Measurements from ENCODE around the gene BHLHE40.
A peak's percentile ranks its signal among the peaks of the same experiment; 100 is the strongest.
"Not testable (repeated sequence)": the region's sequence is repeated elsewhere in the genome, so short reads cannot be mapped to it uniquely, and the experiment has no call there.

The BHLHE40 gene

GRCh38 chr3:4954256-4955000 is 24.8 kb upstream of the BHLHE40 start:
- Mint-ChIP-seq H3K36me3 (ENCODE audit: low read depth) (peaks cover 11% of the 10 kb centered on the region), H3K9me3 (peaks cover 18% of the 10 kb centered on the region), H3K4me3 (no peak overlapping the region), H3K4me1 (peaks cover 10% of the 10 kb centered on the region), H3K27ac (no peak overlapping the region), H3K27me3 (ENCODE audit: low read depth, poor library complexity) (no peaks in the 10 kb centered on the region)
- DNase-seq = no peak
- TF ChIP-seq CTCF (IDR thresholded peaks at IDR 0.05) = no peak

- peaks cover 27% of the 10 kb centered on the region for H3K9me3 Mint-ChIP-seq
- H3K4me1 Mint-ChIP-seq = peaks cover 10% of the 10 kb centered on the region
- no peak overlapping the region for H3K4me3 Mint-ChIP-seq
- H3K27ac Mint-ChIP-seq = no peak overlapping the region
- no peak for TF ChIP-seq CTCF (IDR thresholded peaks at IDR 0.05)
- DNase-seq = no peak
- peaks cover 15% of the 10 kb centered on the region for H3K36me3 Mint-ChIP-seq (ENCODE audit: low read depth)
- H3K27me3 Mint-ChIP-seq (ENCODE audit: low read depth, poor library complexity) = no peaks in the 10 kb centered on the region
Observed at GRCh38 chr3:4956099-4956498, 23.1 kb upstream of the BHLHE40 start.

GRCh38 chr3:4956738-4957137 is 22.5 kb upstream of the BHLHE40 start:
- Mint-ChIP-seq H3K4me3 (no peak overlapping the region), H3K27me3 (ENCODE audit: low read depth, poor library complexity) (no peaks in the 10 kb centered on the region), H3K36me3 (ENCODE audit: low read depth) (peaks cover 15% of the 10 kb centered on the region), H3K9me3 (peaks cover 28% of the 10 kb centered on the region), H3K27ac (no peak overlapping the region), H3K4me1 (peaks cover 10% of the 10 kb centered on the region)
- TF ChIP-seq CTCF (IDR thresholded peaks at IDR 0.05) = no peak
- no peak for DNase-seq

GRCh38 chr3:4957978-4958377 is 21.3 kb upstream of the BHLHE40 start:
- Mint-ChIP-seq H3K27me3 (ENCODE audit: low read depth, poor library complexity) (no peaks in the 10 kb centered on the region), H3K9me3 (peaks cover 28% of the 10 kb centered on the region), H3K27ac (peak overlapping the region; percentile 88), H3K4me1 (peaks cover 10% of the 10 kb centered on the region), H3K4me3 (no peak overlapping the region), H3K36me3 (ENCODE audit: low read depth) (peaks cover 15% of the 10 kb centered on the region)
- TF ChIP-seq CTCF (IDR thresholded peaks at IDR 0.05) = no peak
- no peak for DNase-seq

- no peaks in the 10 kb centered on the region for H3K27me3 Mint-ChIP-seq (ENCODE audit: low read depth, poor library complexity)
- peaks cover 28% of the 10 kb centered on the region for H3K9me3 Mint-ChIP-seq
- peaks cover 10% of the 10 kb centered on the region for H3K4me1 Mint-ChIP-seq
- DNase-seq = no peak
- H3K4me3 Mint-ChIP-seq = no peak overlapping the region
- no peak for TF ChIP-seq CTCF (IDR thresholded peaks at IDR 0.05)
- no peak overlapping the region for H3K27ac Mint-ChIP-seq
- peaks cover 15% of the 10 kb centered on the region for H3K36me3 Mint-ChIP-seq (ENCODE audit: low read depth)
Observed at GRCh38 chr3:4959180-4959579, 20.1 kb upstream of the BHLHE40 start.

GRCh38 chr3:4961865-4962264 is 17.4 kb upstream of the BHLHE40 start:
- H3K4me1 Mint-ChIP-seq; H3K27ac Mint-ChIP-seq; H3K27me3 Mint-ChIP-seq (ENCODE audit: low read depth, poor library complexity); DNase-seq; H3K4me3 Mint-ChIP-seq: not testable (repeated sequence)
- Mint-ChIP-seq H3K9me3 (peaks cover 42% of the 10 kb centered on the region), H3K36me3 (ENCODE audit: low read depth) (peaks cover 15% of the 10 kb centered on the region)
